HG02943 (cell line): ENCODE results near the gene PHOSPHO1.

Experiments
- ATAC-seq: cut with Tn5 transposase; IDR thresholded peaks from one replicate; pipeline ENCODE4 v1.9.1; 2021; ENCODE audit warnings: mild to moderate bottlenecking, low read depth, moderate library complexity; ENCODE audit not compliant: unreplicated experiment

PHOSPHO1 gene

DNA sequence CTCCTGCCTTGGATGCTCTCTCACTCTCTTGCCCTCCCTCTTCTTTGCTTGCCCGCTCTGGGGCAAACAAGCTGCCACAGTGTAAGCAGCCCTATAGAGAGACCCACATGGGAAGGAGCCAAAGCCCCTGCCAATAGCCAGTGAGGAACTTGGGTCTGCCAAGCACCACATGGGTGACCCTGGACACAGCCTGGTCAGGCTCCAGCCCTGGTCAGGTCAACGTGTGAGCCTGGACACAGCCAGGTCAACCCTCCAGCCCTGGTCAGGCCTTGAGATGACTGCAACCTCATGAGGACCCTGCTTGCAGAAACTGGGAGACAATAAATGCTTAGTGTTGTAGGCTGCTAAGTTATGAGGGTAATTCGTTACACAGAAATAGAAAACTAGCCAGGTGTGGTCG is 14.3 kb upstream of the PHOSPHO1 start:
- ATAC-seq = no peak

DNA sequence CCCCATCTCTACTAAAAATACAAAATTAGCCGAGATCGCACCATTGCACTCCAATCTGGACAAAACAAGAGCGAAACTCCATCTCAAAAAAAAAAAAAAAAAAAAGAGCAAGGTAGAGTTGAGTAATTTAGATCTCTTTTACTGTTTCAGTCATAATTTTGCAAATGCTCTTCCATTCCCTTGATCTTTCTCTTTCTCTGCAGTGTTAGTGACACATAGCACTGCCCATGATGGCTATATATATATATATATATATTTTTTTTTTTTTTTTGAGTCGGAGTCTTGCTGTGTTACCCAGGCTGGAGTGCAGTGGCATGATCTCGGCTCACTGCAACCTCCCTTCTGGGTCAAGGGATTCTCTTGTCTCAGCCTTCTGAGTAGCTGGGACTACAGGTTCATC is 12.2 kb upstream of the PHOSPHO1 start:
- no peak for ATAC-seq

DNA sequence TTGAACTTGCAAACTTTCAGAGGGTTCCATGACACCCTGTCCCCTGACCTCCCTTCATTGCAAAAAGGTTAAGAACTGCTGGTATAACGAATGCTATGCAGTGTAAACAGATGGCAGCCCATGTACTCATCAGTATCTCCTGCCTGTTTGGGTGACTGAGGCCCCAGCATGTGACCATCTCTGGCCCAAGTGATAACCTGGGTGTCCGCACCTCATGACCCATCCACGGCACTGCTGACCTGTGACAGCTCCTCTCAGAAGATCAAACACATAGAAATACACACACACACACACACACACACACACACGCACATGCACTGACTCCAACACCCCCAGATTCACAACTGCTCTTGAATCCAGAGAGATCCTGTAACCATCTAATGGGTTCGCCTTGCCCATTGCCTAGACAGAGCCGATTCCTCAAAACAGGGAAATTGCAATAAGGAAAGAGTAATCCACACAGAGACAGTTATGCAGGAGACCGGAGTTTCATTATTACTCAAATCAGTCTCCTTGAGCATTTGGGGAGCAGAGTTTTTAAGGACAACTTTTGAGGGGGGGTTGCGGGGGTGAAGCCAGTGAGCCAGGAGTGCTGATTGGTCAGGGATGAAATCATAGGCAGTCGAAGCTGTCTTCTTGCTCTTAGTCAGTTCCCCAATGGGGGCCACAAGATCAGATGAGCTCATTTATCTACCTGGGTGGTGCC is 11.3 kb upstream of the PHOSPHO1 start:
- no peak for ATAC-seq

DNA sequence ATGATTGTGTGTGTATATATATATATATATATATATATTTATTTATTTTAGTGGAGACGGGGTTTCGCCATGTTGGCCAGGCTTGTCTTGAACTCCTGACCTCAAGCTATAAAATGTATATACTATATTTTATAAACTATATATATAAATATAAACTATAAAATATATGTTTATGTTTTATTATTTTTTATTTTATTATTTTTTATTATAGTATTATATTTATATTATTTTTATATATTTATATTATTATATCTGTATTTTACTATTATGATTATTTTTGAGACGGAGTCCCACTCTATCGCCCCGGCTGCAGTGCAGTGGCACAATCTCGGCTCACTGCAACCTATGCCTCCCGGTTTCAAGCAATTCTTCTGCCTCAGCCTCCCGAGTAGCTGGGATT is 10.5 kb upstream of the PHOSPHO1 start:
- no peak for ATAC-seq

DNA sequence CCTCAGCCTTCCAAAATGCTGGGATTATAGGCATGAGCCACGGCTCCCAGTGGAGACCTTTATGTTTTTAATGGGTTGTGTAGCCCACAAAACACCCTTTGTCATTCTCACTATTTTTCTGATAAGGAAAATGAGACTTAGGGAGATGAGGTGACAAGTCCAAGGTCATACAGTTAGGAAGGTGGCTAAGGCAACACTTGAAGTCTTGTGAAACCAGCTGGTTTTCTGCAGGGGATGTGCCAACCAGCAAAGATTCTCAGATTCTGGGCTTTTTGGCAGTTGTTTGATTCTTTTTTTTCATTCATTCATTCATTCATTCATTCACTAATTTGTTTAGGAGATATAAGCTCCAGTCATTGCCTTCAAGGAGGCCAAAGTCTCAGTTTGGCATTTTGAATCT is 10.0 kb upstream of the PHOSPHO1 start:
- ATAC-seq = no peak

DNA sequence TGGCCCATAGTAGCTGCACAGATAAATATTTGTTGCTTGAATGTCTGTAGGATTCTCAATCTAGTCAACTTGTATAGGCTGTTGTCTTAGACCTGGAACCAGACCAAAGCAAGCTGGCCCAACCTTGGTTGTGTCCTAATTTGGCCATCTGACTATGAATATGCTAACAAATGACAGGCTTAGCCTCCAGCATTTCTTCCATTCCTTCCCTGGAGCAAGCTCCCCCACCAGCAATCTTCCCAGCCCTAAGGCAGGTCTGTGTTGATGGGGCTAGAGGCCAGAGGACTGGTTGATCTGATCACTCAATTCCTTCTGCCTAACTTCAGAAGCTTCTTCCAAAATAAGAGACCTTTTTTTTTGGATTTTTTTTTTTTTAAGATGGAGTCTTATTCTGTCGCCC is 9.4 kb upstream of the PHOSPHO1 start:
- no peak for ATAC-seq

DNA sequence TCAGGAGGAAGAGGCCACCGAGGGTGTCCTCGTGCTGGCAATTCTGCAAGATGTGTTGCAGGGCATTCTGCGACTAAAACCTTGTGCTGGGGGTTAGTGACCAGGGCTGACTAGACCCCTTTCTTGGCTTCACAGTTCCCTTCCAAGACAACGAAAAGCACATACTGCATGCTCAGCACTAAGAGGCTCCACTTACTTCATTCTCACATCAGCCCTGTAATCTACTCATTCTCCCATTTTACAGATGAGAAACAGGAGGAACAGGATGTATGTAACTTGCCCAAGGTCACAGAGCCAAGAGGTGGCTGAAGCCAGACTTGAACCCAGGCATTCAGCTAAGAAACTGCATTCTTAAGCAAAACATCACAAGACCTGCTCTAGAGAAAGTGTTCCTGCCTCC is 5.3 kb upstream of the PHOSPHO1 start:
- ATAC-seq = no peak

DNA sequence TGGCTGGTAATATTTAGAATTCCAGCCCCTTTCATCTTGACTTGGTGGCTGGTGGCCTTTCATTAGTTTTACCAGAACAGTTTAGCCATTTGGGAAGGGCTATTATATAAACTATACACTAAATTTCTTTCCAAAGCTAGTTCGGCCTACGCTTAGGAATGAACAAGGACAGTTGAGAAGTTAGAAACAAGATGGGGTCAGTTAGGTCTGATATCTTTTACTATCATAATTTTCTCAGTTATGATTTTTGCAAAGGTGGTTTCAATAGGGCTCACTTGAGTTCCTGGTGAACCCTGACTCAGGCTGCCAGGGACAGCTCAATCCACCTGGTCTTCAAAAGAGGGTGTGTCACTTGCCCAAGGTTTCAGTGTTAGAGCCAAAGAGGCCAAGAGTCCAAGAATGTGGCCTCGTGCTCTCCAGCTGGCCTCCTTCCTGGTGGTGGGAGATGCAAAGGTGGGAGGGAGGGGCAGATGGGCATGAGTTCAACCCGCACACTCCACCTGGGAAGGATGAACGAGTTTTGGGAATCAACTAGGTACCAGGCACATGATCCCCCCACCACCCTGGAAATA is 4.0 kb upstream of the PHOSPHO1 start:
- ATAC-seq = no peak

DNA sequence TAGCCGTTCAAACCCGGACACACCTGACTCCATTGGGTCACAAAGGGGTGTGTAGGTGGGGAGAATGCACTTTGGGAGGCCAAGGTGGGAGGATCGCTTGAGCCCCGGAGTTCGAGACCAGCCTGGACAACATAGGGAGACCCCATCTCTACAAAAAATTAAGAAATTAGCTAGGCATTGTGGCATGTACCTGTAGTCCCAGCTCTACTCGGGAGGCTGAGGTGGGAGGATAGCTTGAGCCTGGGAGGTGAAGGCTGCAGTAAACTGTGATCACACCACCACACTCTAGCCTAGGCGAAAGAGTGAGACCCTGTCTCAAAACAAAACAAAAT is 942 bp upstream of the PHOSPHO1 start:
- no peak for ATAC-seq

DNA sequence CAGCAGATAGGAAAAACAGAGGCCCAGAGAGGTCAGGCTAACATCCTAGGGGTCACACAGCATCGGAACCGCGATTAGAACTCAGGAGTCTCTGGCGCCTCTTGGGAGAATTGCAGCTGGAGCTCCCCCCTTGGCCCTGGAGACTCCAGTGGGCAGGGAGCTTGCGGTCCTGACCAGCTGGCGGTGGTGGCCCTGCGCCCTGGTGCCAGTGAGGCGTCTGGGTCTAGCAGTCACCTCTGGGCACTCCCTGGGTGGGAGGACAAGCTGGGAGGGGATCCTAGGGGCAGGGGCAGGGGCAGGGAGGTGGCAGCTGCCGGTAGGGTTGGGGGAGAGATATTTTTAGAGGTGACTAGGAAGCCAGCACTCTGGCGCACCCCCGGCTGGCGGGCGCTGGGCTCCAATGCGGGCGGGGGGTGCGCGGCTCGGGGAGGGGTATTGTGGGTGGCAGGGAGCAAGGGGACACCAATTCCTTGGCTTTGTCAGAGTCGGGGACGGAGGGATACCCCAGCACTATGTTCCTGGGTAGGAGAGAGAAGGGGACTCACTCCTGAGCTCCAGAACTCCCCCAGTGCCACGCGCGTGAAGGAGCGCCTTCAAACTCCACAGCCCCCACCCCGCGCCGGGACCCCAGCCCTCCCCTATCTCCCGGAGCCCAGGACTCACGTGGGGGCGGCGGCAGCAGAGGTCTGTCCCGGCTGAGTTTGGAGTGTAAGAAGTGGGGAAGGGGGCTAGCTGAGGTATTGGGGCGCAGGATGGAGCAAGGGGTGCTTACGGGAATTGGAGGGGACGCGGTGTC is 584 bp downstream of the PHOSPHO1 start:
- peak; percentile 31 for ATAC-seq

DNA sequence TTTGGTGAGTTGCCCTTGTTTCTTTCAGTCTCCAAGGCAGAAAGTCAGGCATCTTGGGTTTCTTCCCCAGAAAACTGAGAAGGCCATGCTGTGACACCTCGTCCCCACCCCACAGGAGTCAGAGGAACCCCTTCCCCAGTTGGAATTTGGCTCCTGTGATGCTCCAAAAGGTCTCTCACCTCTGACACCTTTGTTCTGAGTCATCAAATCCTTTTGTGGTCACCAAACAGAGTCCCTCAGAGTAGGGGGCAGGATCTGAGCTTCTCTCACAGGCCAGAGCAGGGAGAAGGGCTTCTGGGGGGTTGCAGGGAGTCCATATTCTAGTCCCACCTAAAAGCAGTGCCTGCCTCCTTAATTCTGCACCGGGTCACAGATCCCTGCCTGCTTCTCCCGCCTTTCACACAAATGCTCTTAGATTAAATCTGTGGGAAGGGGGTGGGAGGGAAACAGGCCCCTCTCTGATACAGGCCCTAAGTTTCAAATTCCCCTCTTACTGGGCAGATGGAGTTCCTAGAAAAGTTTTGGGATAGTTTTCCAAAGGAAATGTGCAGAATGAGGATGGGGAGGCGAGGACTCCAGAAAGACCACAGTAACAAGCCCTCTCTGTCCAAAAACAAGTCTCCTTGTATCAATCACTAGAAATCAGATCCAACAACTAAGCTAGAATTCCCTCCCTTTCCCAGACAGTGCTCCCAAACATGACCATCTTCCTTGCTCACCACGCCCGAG is 1.3 kb downstream of the PHOSPHO1 start:
- ATAC-seq = no peak

DNA sequence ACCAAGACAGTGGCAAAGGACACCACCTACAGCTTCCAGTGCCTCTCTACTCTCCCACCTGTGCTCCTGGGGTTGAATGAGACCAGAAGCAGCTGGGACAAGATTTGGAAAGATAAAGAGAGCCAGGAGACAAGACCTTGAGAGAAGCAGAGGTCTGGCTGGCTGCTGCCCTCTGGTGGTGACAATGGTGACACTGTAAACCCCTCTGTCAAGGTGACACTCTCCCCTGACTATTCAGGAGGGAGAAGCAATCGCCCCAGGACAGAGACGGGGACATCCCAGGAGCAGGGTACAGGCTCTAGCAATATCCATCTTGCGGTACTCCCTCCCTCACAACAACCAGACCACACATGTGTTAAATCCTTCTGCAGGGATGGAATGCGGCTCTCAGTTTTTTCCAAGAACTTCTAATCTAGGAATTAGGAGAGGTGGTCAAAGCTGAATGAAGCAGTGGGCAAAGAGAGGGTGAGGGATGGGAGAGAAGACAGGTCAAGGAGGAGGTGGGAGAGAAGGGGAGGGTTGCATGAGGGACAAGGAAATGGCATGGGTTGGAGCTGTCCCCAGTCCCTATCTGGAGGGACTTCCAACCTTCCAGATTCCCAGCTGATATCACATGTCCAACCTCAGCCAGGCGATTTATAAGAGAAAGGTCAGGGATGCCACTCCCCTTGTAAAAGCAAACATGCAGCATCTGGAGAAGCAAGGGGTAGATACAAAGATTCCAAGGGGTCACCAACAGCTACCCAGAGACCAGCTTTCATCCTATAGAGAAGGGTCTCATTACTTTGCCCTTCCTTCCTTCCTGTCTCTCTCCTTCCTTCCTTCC is 2.9 kb downstream of the PHOSPHO1 start:
- ATAC-seq = no peak

DNA sequence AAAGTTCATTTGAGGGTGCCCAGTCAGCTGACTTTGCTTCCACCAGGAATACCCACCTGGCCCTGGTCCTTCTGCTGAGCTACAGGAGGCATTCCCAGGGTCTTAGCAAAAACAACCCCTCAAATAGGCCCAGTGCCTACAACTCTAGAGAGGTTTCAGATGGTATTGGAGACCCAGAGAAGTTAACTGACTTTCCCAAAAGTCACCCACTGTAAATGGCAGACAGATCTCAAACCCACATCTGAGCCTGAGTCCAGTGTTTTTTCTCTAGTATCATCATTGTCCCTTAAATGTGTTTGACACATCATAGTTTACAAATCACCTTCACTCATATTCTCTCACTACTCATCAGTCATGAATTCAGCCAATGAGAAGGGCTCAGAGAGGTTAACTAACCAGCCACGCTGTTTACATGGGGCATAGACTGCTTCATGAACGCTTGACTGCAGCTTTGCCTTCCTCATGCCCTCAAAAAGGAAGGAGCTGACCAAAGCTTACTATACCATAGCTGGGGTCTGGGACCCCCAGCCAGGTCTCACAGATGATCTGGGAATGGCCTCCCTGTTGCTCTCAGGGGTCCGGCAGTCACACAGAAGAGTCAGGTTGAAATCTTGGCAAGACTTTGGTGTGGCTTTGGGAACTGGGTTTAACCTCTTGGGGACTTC is 3.7 kb downstream of the PHOSPHO1 start:
- no peak for ATAC-seq

DNA sequence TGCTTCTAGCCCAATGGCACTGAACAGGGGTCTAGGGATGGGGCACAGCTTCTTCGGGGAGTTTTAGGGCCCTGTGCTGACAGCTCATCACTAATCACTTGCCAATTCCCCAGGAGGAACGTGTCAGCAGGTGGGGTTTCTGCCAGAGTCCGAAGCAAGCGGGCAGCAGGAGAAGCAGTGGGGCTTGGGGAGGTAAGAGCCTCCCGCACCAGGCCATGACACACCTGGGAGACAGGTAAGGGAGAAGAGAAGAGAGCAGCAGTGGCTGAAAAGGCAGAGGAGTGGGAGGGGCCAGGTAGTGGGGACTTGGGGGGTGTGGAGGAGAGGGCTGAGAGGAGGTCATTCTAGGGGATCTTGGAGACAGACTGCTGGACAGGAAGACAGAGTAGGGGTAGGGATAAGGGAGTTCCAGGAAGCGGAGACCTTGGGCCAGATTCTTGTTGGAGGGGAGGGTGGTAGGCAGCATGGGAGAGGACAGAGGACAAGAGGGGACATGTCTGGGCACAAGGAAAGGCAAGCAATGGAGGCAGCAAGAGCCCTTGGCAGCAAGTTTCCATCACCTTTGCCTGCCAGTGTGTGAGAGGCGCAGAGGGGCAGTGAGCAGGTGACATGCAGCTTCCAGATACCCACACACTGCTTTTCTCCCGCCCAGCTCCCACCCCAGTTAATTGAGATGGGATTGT is 4.9 kb downstream of the PHOSPHO1 start:
- ATAC-seq = no peak

DNA sequence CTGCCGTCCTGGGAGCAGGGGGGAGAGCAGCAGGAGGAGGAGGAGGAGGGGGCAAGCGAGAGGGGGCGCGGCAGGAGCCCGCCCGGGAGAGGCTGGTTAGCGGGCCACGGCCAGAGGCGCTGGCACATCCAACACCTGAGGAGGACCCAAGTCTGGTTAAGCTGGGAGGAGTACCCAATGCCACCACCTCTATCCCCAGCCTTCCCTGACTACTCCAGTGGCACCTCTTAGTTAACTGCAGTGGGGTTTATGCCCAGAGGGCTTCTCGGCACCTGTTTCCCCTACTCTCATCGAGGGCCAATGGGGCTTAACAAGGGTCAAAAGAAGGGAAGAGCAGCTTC is 5.6 kb downstream of the PHOSPHO1 start:
- no peak for ATAC-seq

DNA sequence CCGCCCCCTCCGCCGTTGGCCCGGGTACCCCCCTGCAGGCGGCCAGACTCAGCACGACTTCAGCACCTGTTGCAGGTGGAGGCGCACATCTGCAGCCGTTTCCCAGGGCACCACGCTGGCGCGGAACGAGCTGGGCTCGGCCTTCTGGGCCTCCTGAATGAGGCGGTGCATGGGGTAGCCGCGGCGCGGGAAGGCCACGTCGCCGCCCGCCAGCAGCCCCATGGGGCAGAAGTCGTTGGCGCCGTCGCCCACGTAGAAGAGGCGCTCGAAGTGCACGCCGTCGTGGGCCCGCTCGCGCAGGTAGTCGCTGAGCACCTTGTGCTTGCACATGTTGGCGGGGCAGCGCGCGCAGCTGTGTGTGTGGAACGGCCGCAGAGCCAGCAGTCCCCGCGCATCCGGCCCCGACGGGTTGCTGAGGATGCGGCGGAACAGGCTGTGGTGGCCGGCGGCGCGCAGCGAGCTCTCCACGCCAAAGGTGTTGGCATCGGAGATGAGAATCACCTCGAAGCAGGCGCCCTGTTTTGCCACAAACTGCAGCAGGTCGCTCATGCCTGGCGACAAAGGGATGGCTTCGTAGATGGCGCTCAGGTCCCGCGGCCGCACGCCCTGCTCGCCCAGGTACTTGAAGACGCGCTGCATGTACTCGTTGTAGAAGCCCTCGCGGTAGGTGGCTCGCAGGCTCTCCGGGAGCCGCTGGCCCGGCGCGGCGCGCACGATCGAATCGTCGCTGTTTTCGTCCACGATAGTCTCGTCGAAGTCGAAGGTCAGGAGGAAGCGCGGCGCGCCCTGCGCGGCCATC is 6.2 kb downstream of the PHOSPHO1 start:
- no peak for ATAC-seq

DNA sequence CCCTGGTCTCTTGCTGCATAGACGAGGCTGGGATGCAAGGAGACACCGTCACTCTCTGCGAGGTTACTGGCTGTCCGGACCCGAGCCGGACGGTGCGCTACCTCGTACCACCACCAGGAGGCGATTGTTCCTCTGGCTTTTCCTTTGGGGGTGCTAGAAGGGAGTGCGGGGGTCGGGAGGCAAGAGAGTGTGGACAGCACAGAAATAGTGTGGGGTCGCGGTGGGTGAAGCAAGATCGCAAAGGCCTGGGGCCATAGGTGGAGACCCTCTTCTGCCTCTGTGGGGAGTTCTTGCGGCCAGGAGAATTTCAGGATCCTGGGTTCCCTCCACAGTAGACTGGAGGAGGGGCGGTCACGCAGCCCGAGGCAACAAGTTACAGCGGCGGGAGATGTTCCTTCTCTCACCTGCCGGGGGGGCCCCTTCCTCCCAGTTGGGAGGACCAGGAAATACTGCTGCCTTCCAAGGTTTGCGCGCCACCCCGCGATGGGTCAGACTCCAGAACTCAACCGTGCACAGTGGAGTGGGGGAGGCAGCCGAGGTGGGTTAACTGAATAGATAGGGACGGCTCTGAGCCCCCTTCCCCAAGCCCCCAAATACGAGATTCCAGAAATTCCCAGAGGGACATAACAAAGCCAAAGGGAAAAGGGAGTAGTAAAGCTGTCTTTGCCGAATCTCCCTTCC is 6.9 kb downstream of the PHOSPHO1 start:
- ATAC-seq = no peak

DNA sequence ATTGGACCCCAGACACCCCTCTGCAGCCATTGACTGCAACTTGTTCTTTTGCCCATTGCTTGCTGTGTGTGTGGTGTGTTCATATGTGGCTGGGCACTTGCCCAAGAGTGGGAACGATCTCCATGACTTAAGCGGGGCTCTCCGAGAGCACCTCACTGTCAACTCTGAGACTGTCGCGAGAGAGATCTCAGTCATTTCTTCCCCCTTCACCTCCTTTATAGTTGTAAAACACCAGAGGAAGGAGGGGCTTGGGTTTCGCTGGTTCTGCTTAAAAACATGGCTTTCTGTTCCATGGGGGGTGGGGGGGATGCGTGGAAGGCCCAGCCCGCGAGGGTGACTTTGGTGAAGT is 7.4 kb downstream of the PHOSPHO1 start:
- ATAC-seq = no peak
